Measurements from ENCODE around the gene CCDC117.

- TF ChIP-seq, protein P1, sequence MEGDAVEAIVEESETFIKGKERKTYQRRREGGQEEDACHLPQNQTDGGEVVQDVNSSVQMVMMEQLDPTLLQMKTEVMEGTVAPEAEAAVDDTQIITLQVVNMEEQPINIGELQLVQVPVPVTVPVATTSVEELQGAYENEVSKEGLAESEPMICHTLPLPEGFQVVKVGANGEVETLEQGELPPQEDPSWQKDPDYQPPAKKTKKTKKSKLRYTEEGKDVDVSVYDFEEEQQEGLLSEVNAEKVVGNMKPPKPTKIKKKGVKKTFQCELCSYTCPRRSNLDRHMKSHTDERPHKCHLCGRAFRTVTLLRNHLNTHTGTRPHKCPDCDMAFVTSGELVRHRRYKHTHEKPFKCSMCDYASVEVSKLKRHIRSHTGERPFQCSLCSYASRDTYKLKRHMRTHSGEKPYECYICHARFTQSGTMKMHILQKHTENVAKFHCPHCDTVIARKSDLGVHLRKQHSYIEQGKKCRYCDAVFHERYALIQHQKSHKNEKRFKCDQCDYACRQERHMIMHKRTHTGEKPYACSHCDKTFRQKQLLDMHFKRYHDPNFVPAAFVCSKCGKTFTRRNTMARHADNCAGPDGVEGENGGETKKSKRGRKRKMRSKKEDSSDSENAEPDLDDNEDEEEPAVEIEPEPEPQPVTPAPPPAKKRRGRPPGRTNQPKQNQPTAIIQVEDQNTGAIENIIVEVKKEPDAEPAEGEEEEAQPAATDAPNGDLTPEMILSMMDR (conservative IDR thresholded peaks at IDR 0.05; ENCODE audit: low read depth, low read length): no peak
- no peak for TF ChIP-seq EZH2 (IDR thresholded peaks at IDR 0.05; ENCODE audit: low read length, unreplicated experiment)
Measured at GRCh38 chr22:28768701-28769393, 3.6 kb upstream of the CCDC117 start.

Measured in PC-3 (cell line).